ENCODE measurements around the gene INPP5A.
"Not testable (repeated sequence)": the region's sequence is repeated elsewhere in the genome, so short reads cannot be mapped to it uniquely, and the experiment has no call there.

The INPP5A gene

DNA sequence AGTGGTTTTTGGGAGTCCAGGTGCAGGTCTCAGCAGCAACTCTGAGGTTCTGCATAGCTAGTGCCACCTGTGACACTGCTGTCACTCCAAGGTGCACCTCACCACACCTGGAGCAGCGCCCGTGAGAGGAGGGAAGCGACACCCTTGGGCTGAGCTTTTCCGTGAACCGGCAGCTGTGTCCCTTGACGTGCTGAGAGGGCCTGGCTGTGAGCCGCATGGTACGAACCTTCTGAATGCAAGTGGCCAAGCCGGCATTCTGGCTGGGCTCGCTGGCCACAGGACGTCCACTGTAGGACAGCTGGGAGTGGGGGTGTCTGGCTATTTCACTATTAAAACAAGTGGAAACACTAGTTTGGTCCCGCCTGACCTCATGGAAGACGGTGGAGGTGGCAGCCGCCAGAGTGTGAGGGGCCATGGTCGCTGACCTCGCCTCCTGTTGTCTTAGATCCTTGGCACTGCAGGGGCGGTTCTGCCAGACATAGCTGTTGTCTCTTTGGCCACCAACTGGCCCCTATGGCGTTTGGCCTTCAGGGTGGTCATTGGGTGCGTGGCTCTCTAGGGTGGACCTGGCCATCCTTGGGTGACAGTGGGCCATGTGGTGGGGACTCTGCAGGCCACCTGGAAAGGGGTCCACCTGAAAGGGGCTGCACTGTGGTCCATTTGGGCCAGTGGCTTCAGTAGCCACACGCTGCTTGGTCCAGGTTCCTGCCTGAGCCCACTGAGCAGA lies 12.9 kb downstream of the INPP5A start:
- no peak for DNase-seq

- DNase-seq = peak in 2 of 6 experiments; percentile 47 to 60
Measured at GRCh38 chr10:132551093-132551807, 13.7 kb downstream of the INPP5A start.

DNA sequence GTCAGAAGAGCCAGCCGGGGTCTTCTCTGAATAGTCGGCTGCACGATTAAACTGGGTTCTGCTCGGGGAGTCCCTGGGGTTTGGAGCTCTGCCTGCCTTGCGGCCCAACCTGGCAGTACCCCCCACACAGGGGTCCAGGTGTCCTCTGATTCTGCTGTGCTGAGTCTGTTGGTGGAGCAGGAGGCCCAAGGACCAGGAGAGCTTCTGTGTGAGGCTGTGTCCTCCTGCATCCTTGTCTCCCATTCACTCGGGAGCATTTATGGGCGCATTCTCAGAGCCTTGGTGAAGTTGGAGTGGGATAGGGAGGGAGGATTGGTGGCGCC lies 14.2 kb downstream of the INPP5A start:
- peak in 1 of 6 experiments; percentile 60 for DNase-seq

DNA sequence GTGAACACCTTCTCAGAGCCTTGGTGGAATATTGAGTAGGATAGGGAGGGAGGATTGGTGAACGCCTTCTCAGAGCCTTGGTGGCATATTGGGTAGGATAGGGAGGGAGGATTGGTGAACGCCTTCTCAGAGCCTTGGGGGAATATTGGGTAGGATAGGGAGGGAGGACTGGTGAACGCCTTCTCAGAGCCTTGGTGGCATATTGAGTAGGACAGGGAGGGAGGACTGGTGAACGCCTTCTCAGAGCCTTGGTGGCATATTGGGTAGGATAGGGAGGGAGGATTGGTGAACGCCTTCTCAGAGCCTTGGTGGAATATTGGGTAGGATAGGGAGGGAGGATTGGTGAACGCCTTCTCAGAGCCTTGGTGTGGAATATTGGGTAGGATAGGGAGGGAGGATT lies 15.0 kb downstream of the INPP5A start:
- DNase-seq = not testable (repeated sequence)

DNA sequence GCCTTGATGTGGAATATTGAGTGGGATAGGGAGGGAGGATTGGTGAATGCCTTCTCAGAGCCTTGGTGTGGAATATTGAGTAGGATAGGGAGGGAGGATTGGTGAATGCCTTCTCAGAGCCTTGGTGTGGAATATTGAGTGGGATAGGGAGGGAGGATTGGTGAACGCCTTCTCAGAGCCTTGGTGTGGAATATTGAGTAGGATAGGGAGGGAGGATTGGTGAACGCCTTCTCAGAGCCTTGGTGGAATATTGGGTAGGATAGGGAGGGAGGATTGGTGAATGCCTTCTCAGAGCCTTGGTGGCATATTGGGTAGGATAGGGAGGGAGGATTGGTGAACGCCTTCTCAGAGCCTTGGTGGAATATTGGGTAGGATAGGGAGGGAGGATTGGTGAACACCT lies 16.0 kb downstream of the INPP5A start:
- not testable (repeated sequence) for DNase-seq

- no peak for DNase-seq
Measured at GRCh38 chr10:132554053-132554990, 16.7 kb downstream of the INPP5A start.

DNA sequence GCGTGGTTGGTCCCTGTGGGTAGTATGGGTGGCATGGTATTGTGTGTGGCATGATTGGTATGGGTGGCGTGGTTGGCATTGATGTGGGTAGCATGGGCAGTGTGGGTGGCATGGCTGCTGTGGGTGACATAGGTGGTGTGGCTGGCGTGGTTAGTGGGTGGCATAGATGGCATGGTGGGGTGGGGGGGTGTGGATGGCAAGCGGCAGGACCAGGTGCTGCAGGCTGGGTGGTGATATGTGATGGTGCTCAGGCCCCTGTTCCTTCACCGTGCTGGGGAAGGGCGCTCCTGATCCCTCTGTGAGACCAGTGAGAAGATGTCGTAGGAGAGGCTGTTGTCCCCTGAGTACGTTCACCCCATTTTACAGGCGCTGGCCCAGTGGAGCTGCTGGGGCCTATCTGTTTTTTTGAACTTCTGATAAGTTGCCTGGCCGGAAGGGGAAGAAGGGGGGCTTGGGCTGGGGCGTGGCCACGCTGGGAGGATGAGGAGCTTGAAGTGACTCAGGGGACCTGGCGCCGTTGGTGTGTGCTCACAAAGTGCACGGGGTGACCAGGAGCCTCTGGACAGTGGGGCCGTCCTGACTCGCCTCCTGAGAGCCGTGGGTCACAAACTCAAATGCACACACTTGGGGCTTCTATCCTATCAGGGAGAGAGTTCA lies 17.5 kb downstream of the INPP5A start:
- peak; percentile 25 to 64 (median 50) for DNase-seq

- no peak for DNase-seq
Measured at GRCh38 chr10:132555648-132556575, 18.3 kb downstream of the INPP5A start.

DNA sequence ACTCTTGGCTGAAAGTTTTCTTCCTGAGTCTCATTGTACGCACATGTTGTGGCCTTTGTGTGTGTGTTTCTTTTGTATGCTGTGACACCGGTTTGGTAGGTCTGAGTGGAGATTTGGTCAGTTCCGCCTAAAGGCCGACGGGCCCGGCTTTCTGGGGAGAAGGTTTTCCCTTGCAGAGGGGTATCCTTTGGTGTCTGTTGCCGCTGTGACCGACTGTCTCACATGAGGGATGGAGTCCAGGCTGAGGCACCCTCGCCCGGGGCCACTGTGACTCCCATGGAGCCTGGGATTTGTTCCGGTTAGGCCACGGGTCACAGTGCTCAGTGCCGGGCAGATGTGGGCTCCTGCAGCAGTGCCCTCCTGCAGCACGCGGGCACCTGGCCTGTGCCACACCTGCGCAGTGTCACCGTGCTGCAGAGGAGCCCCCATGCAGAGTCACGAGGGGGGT lies 19.4 kb downstream of the INPP5A start:
- no peak for DNase-seq

- no peak for DNase-seq
Measured at GRCh38 chr10:132557696-132558515, 20.3 kb downstream of the INPP5A start.

DNA sequence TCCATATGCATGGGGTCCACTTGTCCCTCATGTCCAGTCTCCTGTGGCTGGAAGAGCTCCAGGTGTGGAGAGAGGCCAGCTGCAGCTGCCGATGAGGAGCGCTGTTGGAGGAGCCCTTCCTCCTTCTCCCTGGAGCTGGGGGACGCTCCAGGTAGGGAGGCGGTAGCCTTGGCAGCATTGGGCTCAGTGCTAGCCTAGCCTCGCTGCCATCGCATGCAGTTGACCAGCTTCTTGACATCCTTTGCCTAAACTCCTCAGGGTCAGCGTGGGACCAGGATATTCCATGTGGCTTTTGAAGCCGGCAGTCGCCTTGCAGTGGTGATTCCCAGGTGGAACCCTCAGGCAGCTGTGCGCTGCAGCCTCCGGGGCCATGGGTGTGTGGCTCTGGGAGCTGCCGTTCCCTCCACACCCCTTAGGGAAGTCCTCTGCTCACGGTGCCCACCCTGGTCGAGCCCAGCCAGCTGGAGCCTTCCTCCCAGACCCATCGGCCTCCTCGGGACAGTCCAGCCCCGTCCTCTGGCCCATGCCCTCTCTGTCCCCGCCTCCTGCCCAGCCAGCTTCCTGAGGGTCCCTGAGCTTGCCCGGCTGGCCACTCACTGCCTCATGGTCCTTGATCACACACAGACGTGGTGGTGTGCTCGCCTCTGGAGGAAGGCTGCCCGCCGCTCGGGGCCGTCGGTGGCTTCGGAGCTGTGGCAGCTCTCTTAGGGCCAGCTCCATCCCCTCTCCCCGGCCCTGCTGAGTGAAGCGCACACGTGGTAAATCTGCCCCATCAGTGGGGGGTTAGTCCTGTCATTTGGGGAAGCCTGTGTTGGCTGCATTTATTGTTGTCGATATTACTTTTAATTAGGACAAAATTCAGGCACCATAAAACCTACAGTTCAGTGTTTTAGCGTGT lies 21.2 kb downstream of the INPP5A start:
- DNase-seq = no peak

DNA sequence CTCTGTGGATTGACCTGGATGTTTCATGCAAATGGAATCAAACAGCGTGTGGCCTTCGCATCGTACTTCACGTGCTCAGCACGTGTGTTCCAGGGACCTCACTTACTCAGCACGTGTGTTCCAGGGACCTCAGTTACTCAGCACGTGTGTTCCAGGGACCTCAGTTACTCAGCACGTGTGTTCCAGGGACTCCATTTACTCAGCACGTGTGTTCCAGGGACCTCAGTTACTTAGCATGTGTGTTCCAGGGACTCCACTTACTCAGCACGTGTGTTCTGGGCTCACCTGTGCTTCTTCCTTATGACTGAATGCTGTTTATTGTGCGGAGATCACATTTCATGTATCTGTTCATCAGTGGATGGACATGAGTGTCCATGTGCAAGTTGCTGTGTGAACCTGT lies 22.0 kb downstream of the INPP5A start:
- DNase-seq = no peak

DNA sequence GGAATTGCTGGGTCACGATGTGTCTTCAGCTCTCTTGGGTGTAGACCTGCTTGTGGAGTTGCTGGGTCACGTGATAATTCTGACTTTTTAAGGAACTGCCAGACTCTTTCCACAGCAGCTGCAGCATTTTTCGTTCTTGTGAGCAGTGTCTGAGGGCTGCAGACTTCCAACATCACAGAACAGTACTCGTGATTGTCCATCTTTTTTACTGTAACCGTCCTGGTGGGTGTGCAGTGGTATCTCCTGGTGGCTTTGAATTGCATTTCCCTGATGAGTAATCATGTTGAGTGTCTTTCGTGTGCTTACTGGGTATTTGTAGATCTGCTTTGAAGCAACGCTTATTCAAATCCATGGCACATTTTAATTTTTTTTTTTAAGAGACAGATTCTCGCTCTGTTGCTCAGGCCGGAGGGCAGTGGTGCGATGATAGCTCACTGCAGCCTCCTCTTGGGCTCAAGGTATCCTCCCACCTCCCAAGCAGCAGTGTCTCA lies 22.7 kb downstream of the INPP5A start:
- DNase-seq = no peak

DNA sequence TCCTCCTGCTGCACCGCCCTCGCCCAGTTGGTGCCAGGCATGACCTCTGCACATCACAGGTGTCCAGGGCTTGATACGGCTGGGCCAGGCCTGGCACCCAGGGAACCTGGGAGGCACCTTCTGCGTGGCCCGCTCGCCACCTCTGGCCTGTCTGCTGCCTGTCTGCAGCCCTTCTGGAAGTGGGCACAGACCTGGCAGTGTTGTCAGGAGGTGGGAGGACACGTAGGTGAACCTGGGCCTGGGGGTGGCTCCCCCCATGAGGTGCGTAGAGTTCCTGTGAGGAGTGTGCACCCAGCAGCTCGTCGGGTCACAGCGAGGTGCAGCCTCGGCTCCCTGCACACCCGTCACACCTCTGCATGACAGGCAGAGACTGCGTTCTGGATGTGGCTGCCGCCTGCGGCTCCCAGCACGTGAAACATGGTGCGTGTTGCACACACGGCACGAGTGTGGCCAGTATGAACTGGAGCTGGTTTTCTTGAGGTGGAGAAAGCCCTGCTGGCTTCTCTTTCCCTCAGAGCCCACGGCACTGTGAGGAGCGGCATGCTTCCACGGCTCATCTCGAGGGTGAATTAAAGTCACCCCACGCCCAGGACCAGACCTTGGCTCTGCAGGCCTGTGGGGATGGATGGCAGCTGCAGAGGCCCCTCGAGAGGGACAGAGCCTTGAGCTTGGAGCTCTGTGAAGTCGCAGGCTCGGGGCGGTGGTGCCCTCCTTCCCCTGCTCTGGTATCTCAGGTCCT lies 24.8 kb downstream of the INPP5A start:
- no peak for DNase-seq

DNA sequence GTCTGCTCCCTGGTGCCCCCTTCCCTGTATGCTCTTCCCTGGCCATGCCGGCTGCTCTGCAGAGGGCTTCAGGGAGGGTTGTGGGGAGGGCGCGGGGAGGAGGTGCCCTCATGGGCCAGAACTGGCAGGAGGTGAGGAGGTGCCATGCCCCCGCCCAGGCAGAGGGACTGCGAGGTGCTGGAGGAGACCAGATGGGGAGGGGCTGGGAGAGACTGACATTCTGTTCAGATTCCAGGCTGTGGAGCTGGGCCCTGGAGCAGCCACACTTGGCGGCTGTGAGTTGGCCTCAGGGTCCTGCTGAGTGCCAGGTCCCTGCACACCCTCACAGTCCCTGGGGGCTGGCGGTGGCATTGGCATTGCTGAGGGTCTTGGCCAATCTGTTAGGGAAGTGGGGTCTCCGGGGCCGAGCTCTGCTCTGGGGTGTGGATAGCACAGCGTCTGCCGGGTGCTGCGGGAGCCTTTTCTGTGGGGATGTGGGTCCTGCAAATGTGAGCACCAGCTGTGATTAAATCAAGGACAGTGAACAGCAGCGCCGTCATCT lies 25.4 kb downstream of the INPP5A start:
- DNase-seq = no peak

GRCh38 chr10:132563485-132564248 lies 26.1 kb downstream of the INPP5A start:
- no peak for DNase-seq

DNA sequence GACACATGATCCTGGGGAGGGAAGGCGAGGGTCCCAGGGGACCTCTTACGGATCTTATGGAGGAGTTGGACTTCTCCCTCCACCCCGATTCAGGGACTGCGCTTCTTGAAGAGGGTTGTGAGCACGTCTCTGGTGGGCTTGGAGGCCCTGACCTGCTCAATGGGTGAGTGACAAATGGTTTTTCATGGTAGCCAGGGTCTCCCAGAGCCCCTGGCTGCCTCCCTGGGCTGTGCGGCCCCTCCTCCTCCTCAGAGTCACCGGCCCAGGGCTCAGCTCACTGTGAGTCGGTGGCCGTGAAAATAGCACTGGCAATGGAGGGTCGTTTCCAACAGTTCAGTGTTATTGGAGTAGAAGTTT lies 26.6 kb downstream of the INPP5A start:
- DNase-seq = no peak

DNA sequence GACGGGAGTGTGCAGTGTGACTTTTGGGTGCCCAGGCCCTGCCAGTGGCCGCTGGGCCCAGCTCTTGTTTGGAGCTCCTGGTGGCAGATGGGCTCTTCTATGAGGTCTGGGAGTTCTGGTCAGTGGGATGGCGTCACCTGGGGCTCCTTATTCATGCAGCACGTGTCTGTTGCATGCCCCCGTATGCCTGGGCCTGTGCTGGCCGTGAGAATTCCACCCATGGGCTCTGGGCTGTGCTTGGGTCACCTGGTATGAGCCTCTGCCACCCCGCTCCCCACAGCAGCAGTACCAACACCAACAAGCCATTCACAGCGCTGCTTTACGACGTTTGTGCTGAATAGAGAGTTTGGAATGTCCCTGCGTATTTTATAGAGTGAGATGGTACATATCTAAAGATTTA lies 27.1 kb downstream of the INPP5A start:
- no peak for DNase-seq
